RWPE1 (cell line): ENCODE results near the gene VWA5B1.

Source experiments
- CTCF ChIA-PET: fragments of 350-600 bp; sonication (Branson Sonifier 250); formaldehyde crosslinking; extraction: SDS; loops from one replicate; lab custom pipeline; 2021; lab: Yijun Ruan, JAX
- POLR2A ChIA-PET: fragments of 400-600 bp; formaldehyde crosslinking; extraction: SDS; loops from one replicate; lab custom pipeline; 2020; ENCODE audit warnings: antibody characterized with exemption; ENCODE audit not compliant: low non-redundant PET; lab: Yijun Ruan, JAX
- DNase-seq: peaks from one replicate; pipeline ENCODE4 v3.0.0; 2012; ENCODE audit warnings: low spot score
- H3K27ac ChIP-seq: fragments of 450-650 bp; 2 replicates; pipeline ENCODE4 v1.5.1; 2017
- TF ChIP-seq, protein P1 (sequence below): fragments of 450-650 bp; conservative IDR thresholded peaks from 2 replicates; pipeline ENCODE4 v1.5.1; 2017; ENCODE audit warnings: low read depth, mild to moderate bottlenecking

VWA5B1 gene

DNA sequence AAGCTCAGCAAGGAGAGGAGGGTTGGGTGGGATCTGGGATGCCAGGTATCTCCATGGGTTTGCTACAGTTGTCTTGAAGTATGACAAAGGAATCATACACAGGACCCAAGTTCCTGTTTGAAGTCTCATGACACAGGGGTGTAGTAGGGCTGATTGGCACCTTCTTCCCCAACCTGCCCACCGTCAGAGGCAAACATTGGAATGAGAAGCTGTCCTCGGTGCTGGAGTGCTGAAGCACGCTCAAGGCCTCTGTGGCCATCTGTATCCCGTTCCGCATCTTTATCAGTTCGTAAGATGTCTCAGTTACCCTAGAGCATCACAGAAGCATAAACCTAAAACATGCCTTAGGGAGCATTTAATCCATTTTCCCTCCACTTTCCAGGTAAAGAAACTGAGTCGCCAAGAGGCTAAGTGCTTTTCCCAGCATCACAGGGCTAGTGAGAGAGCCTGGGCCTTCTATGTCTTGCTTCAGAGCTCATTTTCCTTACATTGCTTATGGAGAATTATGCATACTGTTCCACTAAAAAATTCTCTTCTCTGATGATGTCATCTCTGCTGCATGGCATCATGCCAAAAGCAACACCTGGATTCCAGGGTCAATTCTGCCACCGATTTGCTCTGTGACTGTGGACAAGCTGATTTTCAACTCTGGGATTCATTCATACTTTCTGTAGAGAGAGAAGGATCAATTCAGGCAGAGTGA, 34.2 kb downstream of the VWA5B1 start:
- no peak for DNase-seq
- no peak overlapping the region for H3K27ac ChIP-seq
- CTCF ChIA-PET = interaction anchor here (0.7 to 1.1 kb wide), 2 partner anchors 37 to 336 kb away, joined by 3 read pairs; no protein-coding TSS in a partner anchor
- POLR2A ChIA-PET = no interaction called here
- TF ChIP-seq, protein P1, sequence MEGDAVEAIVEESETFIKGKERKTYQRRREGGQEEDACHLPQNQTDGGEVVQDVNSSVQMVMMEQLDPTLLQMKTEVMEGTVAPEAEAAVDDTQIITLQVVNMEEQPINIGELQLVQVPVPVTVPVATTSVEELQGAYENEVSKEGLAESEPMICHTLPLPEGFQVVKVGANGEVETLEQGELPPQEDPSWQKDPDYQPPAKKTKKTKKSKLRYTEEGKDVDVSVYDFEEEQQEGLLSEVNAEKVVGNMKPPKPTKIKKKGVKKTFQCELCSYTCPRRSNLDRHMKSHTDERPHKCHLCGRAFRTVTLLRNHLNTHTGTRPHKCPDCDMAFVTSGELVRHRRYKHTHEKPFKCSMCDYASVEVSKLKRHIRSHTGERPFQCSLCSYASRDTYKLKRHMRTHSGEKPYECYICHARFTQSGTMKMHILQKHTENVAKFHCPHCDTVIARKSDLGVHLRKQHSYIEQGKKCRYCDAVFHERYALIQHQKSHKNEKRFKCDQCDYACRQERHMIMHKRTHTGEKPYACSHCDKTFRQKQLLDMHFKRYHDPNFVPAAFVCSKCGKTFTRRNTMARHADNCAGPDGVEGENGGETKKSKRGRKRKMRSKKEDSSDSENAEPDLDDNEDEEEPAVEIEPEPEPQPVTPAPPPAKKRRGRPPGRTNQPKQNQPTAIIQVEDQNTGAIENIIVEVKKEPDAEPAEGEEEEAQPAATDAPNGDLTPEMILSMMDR = no peak

DNA sequence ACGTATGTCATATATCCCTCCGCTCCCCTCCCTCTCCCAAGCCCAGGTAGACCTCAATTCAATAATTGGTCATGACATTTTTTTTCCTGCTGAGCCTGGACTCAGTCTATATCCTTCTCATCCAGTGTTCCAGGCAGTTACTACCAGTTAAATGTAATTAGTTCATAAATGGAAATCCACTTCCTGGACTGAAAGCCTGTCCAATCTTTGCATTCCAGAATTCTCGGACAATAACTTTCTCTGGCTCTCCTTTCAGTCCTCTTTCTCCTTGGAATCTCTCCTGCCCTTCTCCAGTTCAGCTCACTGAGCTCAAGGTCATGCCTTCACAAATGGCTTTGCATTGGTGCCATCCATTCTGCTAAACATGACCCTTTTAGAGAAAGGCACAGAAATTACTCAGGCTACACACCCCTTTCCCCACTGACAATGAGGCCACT, 34.8 kb downstream of the VWA5B1 start:
- CTCF ChIA-PET = interaction anchor here (1.1 kb wide), 1 partner anchor 36 kb away, joined by 3 read pairs; no protein-coding TSS in a partner anchor
- H3K27ac ChIP-seq = no peak overlapping the region
- TF ChIP-seq, protein P1 = no peak
- POLR2A ChIA-PET = no interaction called here
- no peak for DNase-seq

DNA sequence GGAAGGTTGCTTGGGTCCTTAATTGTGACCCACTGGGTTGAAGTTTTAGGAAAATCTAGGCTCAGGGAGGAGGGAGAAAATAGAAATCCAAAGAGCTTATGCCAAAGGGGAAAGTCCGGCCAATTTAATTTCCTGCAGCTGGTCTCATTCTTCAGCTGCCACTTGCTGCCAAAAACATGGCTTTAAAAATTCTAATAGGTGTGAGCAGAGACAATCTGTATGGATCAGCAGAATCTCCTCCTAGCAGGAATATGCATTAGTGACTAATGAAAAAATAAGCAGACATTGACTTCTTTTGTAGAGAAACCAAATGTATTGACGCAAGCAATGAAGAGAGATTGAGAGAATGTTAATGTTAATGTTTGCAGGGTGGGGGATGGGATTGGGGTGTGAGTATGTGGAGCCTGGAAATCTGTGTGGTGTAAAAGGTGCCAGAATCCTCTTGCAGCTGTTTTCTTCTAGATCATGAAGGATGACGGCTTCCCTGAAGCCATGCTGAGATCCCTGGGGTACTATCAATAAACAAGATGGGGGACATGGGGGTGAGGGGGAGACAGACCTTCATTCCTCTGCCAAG, 35.3 kb downstream of the VWA5B1 start:
- ChIA-PET POLR2A (no interaction called here), CTCF (interaction anchor here (1.1 kb wide), 1 partner anchor 36 kb away, joined by 3 read pairs; no protein-coding TSS in a partner anchor)
- H3K27ac ChIP-seq = no peak overlapping the region
- no peak for DNase-seq
- TF ChIP-seq, protein P1 = no peak

DNA sequence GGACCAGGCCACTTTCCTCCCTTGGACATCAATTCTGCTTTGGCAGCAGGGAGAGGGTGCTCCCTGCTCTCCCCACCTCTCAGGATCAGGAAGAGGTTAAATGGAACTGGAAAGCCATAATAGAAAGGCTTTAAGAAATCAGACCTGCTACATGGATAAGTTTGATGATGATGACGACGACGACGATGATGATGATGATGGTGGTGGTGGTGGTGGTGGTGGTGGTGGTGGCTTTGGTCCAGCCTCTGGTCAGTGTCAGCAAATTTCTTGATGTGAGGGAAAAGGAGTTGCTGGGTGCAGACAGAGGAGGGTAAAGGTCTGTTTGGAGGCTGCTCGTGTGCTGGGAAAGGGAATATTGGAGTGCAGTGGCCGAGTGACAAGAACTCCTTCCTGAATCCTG, 36.8 kb downstream of the VWA5B1 start:
- H3K27ac ChIP-seq = no peak overlapping the region
- TF ChIP-seq, protein P1 = no peak
- ChIA-PET POLR2A (no interaction called here), CTCF (no interaction called here)
- no peak for DNase-seq

DNA sequence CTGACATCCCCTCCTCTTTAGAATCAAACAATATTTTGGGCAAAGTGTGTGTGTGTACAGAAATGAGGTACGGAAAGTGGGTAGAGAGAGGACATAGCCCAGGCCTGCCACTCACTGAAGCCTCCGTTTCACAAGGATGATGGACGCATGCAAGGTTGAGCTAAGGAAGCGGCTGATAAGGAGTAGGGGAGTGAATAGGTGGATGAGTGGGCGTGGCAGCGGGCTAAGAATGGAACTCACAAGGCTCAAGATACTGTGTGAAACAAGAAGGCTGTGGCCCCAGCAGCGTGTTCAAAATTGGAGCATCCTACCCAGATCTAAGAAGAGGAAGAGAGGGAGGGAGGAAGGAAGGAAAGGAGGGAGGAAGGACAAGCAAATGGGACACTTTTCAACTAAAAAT, 37.5 kb downstream of the VWA5B1 start:
- no peak overlapping the region for H3K27ac ChIP-seq
- ChIA-PET POLR2A (no interaction called here), CTCF (no interaction called here)
- no peak for DNase-seq
- TF ChIP-seq, protein P1 = no peak

DNA sequence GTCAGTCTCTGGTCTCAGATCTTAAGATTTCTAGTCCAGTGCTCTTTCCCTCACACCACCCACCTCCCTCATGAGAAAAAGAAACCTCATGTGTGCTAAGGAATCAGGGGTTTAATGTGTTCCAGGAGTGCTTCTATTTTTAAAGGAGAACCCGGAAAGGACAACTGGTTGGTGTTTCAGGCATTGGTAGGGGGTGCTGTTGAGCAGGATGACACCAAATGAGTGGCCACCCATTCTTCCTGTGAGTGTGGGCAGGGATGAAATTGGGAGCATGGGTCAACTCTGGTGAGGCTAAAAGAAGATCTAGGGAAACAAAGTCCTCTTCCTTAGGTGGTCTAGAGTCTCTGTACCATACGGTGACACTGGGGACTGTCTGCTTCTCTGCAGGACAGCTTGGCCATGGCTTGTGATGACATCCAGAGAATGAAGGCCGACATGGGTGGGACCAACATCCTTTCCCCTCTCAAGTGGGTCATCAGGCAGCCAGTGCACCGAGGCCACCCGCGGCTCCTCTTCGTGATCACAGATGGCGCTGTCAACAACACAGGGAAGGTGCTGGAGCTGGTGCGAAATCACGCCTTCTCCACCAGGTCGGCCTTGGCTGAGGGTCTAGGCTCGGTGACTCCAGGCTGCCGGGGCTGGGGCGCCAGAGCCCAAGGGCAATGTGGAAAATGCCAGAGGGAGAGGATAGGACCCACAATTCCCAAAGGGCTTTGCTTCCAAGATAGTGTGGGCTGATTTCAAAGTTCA, 39.3 kb downstream of the VWA5B1 start:
- ChIA-PET CTCF (no interaction called here), POLR2A (no interaction called here)
- H3K27ac ChIP-seq = no peak overlapping the region
- TF ChIP-seq, protein P1 = no peak
- no peak for DNase-seq
